Measurements from ENCODE around the gene DDX25. TPM values are rescaled to one million over a fixed set of nuclear protein-coding genes. Genes with fewer than 3 reads are reported as not detected.
"Not testable (repeated sequence)": the region's sequence is repeated elsewhere in the genome, so short reads cannot be mapped to it uniquely, and the experiment has no call there.

DDX25 gene
- total and polyA plus RNA-seq, 2 of the 13 experiments (the other 11 are each of a cell fraction or from before 2014, with no cell fraction given), result 0.17 to 0.29 TPM

- ATAC-seq; H3K4me3 ChIP-seq (replicated peaks in 1 of 3; ENCODE audit: insufficient read depth in 1 of 3, low read depth in 2 of 3, low read length in 3 of 3); DNase-seq (ENCODE audit: low spot score); H3K27me3 ChIP-seq (ENCODE audit: control insufficient read depth in 1 of 2, insufficient read depth in 2 of 2, low read length in 2 of 2); CTCF ChIA-PET (ENCODE audit: low intra/inter-chr PET ratio, low total read pairs); intact Hi-C loops (cut with micrococcal nuclease; ENCODE audit: unreplicated experiment); FAIRE-seq; H3K4me1 ChIP-seq (ENCODE audit: insufficient read depth, low read length); H4K20me1 ChIP-seq (ENCODE audit: insufficient read depth, low read length); H3K9me3 ChIP-seq (ENCODE audit: low read length); H3K27ac ChIP-seq (ENCODE audit: extremely low read length, insufficient read depth, low read length); H3K36me3 ChIP-seq (replicated peaks in 1 of 2; ENCODE audit: control insufficient read depth in 1 of 2, insufficient read depth in 2 of 2, low read length in 2 of 2); H3K9ac ChIP-seq (ENCODE audit: insufficient read depth, low read depth, low read length); H3K79me2 ChIP-seq (ENCODE audit: insufficient read depth, low read length); H2AFZ ChIP-seq (ENCODE audit: low read length); in situ Hi-C loops (cut with HindIII; ENCODE audit: extremely low pct_ligation_motif_present, low pct_unique_long_range_greater_than_20kb); BruUV-seq (replicated peaks); POLR2A ChIA-PET; H3K4me2 ChIP-seq (ENCODE audit: low read depth, low read length): not testable (repeated sequence)
- no CpG with 5 or more reads among the region's 33 CpGs for WGBS (ENCODE audit: low lambda C conversion rate)
Observed at GRCh38 chr11:125862786-125863185, 41.5 kb upstream of the DDX25 start.

- H3K9me3 ChIP-seq (ENCODE audit: low read length); H3K27ac ChIP-seq (ENCODE audit: extremely low read length, insufficient read depth, low read length); H3K4me1 ChIP-seq (ENCODE audit: insufficient read depth, low read length); DNase-seq (ENCODE audit: low spot score); H3K4me2 ChIP-seq (ENCODE audit: low read depth, low read length); H3K79me2 ChIP-seq (ENCODE audit: insufficient read depth, low read length); H3K36me3 ChIP-seq (replicated peaks in 1 of 2; ENCODE audit: control insufficient read depth in 1 of 2, insufficient read depth in 2 of 2, low read length in 2 of 2); POLR2A ChIA-PET; in situ Hi-C loops (cut with HindIII; ENCODE audit: extremely low pct_ligation_motif_present, low pct_unique_long_range_greater_than_20kb); ATAC-seq; intact Hi-C loops (cut with micrococcal nuclease; ENCODE audit: unreplicated experiment); H4K20me1 ChIP-seq (ENCODE audit: insufficient read depth, low read length); FAIRE-seq; H3K9ac ChIP-seq (ENCODE audit: insufficient read depth, low read depth, low read length); CTCF ChIA-PET (ENCODE audit: low intra/inter-chr PET ratio, low total read pairs); H3K4me3 ChIP-seq (replicated peaks in 1 of 3; ENCODE audit: insufficient read depth in 1 of 3, low read depth in 2 of 3, low read length in 3 of 3); BruUV-seq (replicated peaks); H3K27me3 ChIP-seq (ENCODE audit: control insufficient read depth in 1 of 2, insufficient read depth in 2 of 2, low read length in 2 of 2); H2AFZ ChIP-seq (ENCODE audit: low read length): not testable (repeated sequence)
- 27% methylated on average over 4 of the region's 4 CpGs for WGBS (ENCODE audit: low lambda C conversion rate)
Observed at GRCh38 chr11:125865354-125865753, 39.0 kb upstream of the DDX25 start.

- Histone ChIP-seq H3K4me1 (ENCODE audit: insufficient read depth, low read length) (no peaks in the 10 kb centered on the region; the same call in 1 of the 2 replicates), H3K9me3 (ENCODE audit: low read length) (no peaks in the 10 kb centered on the region), H4K20me1 (ENCODE audit: insufficient read depth, low read length) (no peaks in the 10 kb centered on the region), H3K4me3 (replicated peaks in 1 of 3; ENCODE audit: insufficient read depth in 1 of 3, low read depth in 2 of 3, low read length in 3 of 3) (no peak overlapping the region), H3K9ac (ENCODE audit: insufficient read depth, low read depth, low read length) (no peak overlapping the region), H3K27ac (ENCODE audit: extremely low read length, insufficient read depth, low read length) (no peak overlapping the region), H3K79me2 (ENCODE audit: insufficient read depth, low read length) (no peaks in the 10 kb centered on the region), H2AFZ (ENCODE audit: low read length) (no peak overlapping the region), H3K27me3 (ENCODE audit: control insufficient read depth in 1 of 2, insufficient read depth in 2 of 2, low read length in 2 of 2) (0 out of 5 replicates have a peak, but pooled peaks cover 0 to 11% of the 10 kb centered on the region in 2 experiments), H3K4me2 (ENCODE audit: low read depth, low read length) (no peak overlapping the region), H3K36me3 (replicated peaks in 1 of 2; ENCODE audit: control insufficient read depth in 1 of 2, insufficient read depth in 2 of 2, low read length in 2 of 2) (no peaks in the 10 kb centered on the region)
- intact Hi-C loops (cut with micrococcal nuclease; ENCODE audit: unreplicated experiment) (no loop called here), in situ Hi-C loops (cut with HindIII; ENCODE audit: extremely low pct_ligation_motif_present, low pct_unique_long_range_greater_than_20kb) (no loop called here)
- no peak for TF ChIP-seq ZMYM3 (CRISPR knock-in tag; IDR thresholded peaks at IDR 0.05)
- peak; percentile 21; the same call in 1 of the 2 replicates for TF ChIP-seq CTCF (CRISPR knock-in tag; IDR thresholded peaks at IDR 0.05)
- DNase-seq (ENCODE audit: low spot score), result no peak
- CTCF ChIA-PET (ENCODE audit: low intra/inter-chr PET ratio, low total read pairs), result no interaction called here
- peak; percentile 21 for FAIRE-seq
- WGBS (ENCODE audit: low lambda C conversion rate), result 6% methylated on average over 2 of the region's 2 CpGs
- no TSS peak for BruUV-seq (replicated peaks)
- ATAC-seq, result no peak
- POLR2A ChIA-PET, result no interaction called here
Observed at GRCh38 chr11:125869521-125869920, 34.8 kb upstream of the DDX25 start.
